ENCODE measurements around the gene LRRC40. TPM values are rescaled to one million over a fixed set of nuclear protein-coding genes. Genes with fewer than 3 reads are reported as not detected.

Gene LRRC40
- total and polyA plus RNA-seq, 2 donors (not counting 3 experiments of a cell fraction or from before 2014, with no cell fraction given) = 8.1 to 21.1 TPM

GRCh38 chr1:70239940-70240339, 34.6 kb upstream of the LRRC40 start:
- Histone ChIP-seq H3K4me3 (replicated peaks in 1 of 3; ENCODE audit: insufficient read depth in 1 of 3, low read depth in 1 of 3, low read length in 3 of 3) (no peak overlapping the region), H3K79me2 (ENCODE audit: control insufficient read depth, insufficient read depth, low read length) (peaks cover 12% of the 10 kb centered on the region), H3K9ac (replicated peaks; ENCODE audit: extremely low read depth, insufficient read depth, low read length) (no peak overlapping the region), H3K9me1 (replicated peaks; ENCODE audit: control insufficient read depth, extremely low read depth, insufficient read depth, low read length) (no peaks in the 10 kb centered on the region), H3K4me1 (ENCODE audit: control insufficient read depth, extremely low read depth, insufficient read depth, low read length) (no peaks in the 10 kb centered on the region), H4K20me1 (replicated peaks; ENCODE audit: control insufficient read depth, extremely low read depth, insufficient read depth, low read length) (peaks cover 3% of the 10 kb centered on the region), H3K27me3 (ENCODE audit: control insufficient read depth in 2 of 2, insufficient read depth in 2 of 2, low read length in 2 of 2) (no peaks in the 10 kb centered on the region), H2AFZ (ENCODE audit: low read depth, low read length) (no peak overlapping the region), H3K36me3 (ENCODE audit: control insufficient read depth in 2 of 2, extremely low read depth in 1 of 2, insufficient read depth in 2 of 2, low read length in 2 of 2) (peaks cover 18 to 56% of the 10 kb centered on the region in 2 experiments), H3K9me3 (replicated peaks; ENCODE audit: control insufficient read depth, insufficient read depth, low read length) (no peaks in the 10 kb centered on the region), H3K4me2 (ENCODE audit: insufficient read depth, low read length) (no peak overlapping the region), H3K27ac (ENCODE audit: insufficient read depth, low read depth, low read length) (no peak overlapping the region)
- TF ChIP-seq POLR2A (IDR thresholded peaks at IDR 0.05; ENCODE audit: low read depth, low read length) (no peak), MAX (IDR thresholded peaks at IDR 0.05; ENCODE audit: insufficient read depth, insufficient read length) (no peak), POLR2AphosphoS5 (IDR thresholded peaks at IDR 0.05; ENCODE audit: insufficient read depth, low read depth, low read length) (no peak), FOS (IDR thresholded peaks at IDR 0.05; ENCODE audit: borderline replicate concordance, insufficient read depth, low read length) (no peak), MYC (IDR thresholded peaks at IDR 0.05; ENCODE audit: low read depth, low read length) (no peak), CTCF (IDR thresholded peaks at IDR 0.05; ENCODE audit: extremely low read depth in 1 of 2, insufficient read depth in 1 of 2, low read depth in 1 of 2, low read length in 2 of 2) (no peak), JUN (IDR thresholded peaks at IDR 0.05; ENCODE audit: borderline replicate concordance, insufficient read depth, insufficient read length, low read depth) (no peak), GATA2 (IDR thresholded peaks at IDR 0.05; ENCODE audit: insufficient read depth, insufficient read length, low read depth, low read length) (no peak), EZH2 (IDR thresholded peaks at IDR 0.05; ENCODE audit: borderline replicate concordance, low read depth, low read length, severe bottlenecking) (no peak)
- intact Hi-C loops (cut with micrococcal nuclease) (loop anchor here (5.0 kb wide), 1 partner anchor 208 kb away; no protein-coding TSS in a partner anchor), dilution Hi-C loops (cut with MboI; ENCODE audit: extremely low pct_ligation_motif_present, low sequenced_read_pairs) (no loop called here)
- ChIA-PET POLR2A (no interaction called here), CTCF (no interaction called here)
- BruUV-seq (replicated peaks) = no TSS peak
- no peak for FAIRE-seq
- DNase-seq (ENCODE audit: low read depth, low spot score) = no peak
